GOT3 (cell line): Measurements from ENCODE around the gene GPHA2.

ENCODE experiments used
- DNase-seq: peaks from one replicate; lab custom pipeline; 2025; ENCODE audit warnings: mixed read lengths; lab: John Stamatoyannopoulos, UW

Gene GPHA2

DNA sequence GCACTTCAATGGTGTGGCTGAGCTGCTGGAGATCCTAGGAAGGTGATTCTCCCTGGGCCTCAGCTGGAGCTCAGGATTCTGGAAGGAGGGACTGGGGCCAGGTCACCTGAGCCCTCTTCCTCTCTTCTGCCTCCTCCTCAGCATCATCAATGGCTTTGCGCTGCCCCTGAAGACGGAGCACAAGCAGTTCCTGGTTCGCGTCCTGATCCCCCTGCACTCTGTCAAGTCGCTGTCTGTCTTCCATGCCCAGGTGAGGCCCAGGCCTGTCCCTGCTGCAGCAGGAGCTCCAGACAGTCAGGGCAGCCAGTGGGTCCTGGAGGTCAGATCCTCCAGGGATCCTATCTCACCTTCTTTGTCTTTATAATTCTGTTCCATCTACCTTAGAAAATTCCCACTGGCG lies 5.4 kb downstream of the GPHA2 start:
- no peak for DNase-seq

DNA sequence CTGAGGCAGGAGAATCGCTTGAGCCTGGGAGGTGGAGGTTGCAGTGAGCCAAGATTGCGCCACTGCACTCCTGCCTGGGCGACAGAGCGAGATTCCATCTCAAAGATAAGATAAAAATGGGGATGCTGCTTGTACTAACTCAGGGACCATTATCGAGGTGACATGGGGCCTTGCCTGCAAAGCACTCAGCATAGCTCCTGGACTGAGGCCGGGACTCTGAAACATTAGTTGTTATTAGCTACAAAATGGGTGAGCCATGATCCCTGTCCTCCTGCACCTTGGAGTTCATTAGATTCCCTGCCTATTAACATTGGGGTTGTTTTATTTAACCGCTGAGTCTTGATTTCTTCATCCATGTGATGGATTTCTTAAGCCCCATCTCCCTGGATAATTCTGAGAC lies 6.1 kb downstream of the GPHA2 start:
- no peak for DNase-seq

DNA sequence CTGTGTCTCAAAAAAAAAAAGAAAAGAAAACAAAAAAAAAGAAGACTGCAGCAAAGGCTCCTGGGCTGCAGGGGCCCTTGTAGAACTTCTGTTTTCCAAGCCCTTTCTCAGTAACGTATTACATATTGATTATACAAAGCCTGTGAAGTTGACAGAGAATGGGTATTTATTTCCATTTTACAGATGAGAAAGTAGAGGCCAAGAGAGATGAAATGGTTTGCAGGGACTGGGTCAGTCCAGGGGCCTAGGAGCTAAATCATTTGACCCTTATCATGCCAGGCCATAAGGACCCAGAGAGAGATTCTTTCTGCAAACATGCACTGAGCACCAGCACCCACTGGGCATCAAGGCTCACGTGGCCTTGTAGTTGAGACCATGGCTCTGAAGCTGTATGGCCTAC lies 6.7 kb downstream of the GPHA2 start:
- DNase-seq = no peak

DNA sequence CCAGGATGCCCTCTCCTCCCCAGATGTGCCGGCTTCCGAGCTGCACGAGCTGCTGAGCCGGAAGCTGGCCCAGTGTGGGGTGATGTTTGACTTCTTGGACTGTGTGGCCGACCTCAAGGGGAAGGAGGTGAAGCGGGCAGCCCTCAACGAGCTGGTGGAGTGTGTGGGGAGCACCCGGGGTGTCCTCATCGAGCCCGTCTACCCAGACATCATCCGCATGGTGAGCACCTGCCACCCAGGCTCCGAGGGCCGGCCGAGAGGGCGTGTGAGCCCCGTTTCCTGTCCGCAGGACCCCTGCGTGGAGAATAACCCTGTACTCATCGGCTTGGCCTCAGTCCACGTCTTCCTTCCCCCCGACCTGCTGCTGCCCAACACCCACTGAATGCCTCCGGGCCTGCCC lies 9.0 kb downstream of the GPHA2 start:
- no peak for DNase-seq

DNA sequence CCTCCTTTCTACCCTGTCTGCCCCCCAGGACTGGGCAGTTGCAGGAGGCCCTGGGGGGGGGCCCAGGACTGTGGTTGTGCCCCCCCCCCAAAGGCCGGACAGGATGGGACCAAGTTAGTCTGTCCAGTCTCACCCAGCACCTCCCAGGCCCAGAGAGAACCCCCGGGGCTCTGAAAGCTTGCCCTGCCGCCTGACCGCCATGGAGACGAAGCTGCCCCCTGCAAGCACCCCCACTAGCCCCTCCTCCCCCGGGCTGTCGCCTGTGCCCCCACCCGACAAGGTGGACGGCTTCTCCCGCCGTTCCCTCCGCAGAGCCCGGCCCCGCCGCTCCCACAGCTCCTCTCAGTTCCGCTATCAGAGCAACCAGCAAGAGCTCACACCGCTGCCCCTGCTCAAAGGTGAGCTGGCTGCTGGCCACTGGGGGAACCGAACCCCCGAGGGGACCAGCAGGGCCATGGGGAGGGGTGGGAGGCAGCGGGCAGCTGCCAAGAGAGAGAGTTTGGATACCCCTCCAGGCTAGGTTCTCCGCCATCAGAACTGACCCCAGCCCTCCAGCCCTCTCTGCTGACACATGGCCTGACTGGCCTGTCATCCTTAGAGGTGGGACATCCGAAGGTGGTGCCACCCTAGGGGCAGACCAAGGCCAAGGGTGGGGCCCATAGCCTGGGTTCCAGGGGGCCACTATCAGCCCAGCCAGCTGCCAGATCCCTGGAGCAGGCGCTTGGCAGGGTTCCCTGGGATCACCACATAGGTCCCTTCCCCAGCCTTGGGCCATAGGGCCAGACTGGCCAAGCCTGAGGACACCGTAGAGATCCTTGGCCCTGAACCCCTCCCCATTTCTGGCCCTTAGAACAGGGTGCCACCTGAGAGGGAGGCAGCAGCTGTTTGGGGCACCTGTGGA lies 9.9 kb downstream of the GPHA2 start:
- DNase-seq = no peak

DNA sequence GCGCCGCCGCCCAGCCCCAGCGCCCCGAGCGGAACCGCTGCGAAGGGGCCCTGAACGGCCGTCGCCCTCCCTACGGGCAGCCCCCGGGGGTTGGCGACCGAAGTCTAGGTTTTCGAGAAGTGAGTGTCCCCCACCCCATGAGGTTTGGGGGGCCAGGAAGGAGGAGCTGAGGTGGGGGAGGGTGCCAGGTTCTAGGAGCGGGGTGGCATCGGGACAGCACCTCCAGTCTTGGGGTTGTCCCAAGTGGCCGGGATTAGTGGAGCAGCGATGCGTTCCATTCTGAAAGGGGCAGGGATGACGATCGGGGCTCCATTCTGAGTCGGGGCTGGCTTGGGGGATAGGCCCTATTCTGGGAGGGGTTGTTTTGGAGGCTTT lies 10.8 kb downstream of the GPHA2 start:
- no peak for DNase-seq

DNA sequence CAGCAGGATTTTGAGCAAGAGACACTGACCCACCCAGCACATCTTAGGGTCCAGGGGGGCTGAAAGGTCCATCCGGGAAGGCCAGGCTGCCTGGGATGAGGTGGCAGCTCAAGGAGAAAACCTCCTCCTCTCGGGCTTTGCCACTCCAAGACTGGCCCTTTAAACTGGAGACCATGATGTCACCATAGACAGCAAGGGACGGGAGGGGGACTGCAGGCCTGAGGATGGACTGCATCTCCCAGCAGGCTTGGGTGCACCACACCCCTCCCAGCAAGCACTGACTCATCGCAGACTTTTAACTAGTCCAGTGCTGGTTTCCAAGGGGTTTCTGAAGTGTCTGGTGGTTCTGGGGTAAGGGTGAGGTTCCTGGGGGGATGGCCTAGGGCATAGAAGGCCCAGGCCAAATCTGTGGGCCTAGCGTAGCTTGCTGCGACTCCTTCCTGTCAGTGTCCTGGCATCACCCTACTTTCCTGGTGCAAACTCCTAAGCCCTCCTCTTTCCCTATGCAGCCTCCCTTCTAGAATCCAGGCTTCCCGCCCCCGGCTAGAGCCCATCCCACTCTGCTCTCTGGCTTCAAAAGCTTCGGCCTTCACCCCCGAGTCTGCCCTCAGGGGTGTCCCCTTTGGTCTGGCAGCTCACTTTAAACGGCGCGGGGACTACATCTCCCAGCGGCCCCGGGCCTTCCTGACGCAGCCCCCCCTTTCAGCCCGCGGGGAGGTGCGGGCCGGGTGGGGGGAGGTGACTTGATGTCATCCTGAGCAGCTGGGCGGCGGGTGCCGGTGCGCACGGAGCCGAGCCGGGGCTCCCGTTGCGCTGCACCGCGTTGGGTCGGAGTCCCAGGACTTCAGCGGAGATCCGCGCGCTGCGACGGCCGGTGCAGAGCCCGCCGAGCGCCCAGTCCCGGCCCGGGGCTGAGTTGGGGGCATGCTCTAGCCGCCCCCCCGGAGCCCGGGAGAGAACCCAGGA lies 11.5 kb downstream of the GPHA2 start, which contains the start of gene PPP2R5B:
Gene PPP2R5B, plus strand, starts transcription at position 746 of the 966 bp plus-strand sequence. CDS start 1,046 bp downstream, outside the sequence.
- no peak for DNase-seq

DNA sequence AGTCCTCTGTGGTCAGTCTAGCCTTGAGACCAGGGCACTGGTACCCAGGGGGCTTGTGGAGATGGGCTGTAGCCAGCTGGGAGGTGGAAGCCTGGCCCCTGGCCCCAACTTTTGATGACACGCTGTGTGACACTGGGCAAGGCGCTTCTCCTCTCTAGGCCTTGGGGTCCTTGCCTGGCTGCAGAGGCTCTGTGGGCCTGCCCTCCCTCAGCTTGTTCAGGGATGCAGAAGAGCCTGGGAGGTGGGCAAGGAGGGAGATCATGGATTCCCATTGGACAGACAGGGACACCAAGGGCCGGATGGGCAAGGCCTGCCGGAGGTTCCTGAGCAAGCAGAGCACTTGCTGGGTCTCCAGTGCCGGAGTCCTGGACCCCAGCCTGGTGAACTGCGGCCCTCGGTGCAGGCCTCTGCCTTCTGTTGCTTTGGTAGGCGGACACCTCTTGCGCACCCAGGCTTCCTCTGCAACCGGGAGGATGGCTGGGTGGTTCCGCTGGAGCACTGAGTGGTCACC lies 12.5 kb downstream of the GPHA2 start:
- no peak for DNase-seq

DNA sequence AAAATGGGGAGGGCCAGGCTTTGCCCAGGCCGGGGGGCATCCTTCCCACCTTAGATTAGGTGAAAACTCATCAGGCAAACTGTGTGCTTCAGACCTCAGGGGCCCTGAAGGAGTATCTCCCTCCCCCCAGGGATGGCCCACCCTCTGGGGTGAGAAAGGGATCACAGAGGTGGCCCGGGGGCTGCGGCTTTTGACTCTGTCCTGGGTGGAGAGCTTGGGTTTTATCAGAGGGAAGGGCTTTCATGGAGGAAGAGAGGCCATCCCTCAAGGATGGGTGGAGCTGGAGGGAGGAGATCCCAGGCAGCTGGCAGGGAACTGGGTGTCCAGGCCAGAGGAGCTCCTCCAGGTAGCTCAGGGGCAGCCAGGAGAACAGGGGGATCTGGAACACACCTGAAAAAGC lies 14.3 kb downstream of the GPHA2 start:
- no peak for DNase-seq

DNA sequence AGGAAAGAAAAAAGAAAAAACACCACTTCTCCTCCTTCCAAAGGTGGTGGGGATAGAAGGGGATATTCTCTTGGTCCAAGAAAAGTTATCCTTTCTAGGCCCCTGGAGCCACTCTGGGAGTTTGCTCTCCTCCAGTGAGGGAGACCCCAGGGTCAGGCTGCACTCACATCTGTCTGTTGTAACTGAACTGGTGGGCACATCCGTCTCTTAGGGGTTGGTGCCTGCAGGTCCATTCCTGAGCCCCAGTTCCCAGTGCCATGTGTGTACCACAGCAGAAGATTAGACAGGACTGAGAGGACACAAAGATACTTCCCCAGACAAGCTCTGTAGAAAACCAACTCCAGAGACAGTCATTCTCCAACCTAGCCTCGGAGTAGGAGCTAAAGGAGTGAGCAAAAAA lies 15.6 kb downstream of the GPHA2 start:
- no peak for DNase-seq

DNA sequence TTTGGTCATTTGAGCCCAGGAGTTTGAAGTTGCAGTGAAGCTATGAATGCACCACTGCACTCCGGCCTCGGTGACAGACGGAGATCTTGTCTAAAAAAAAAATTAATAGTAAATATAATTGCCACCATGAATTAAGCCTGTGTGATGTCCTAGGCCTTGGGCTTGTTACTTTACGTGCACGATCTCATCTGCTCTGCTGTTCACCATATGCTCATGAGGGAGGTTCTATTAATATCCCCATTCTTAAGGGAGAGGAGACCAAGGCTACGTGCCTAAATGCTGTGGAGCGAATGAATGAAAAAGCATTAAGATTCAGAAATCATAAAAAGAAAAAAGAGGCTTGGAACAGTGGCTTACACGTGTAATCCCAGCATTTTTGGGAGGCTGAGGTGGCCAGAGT lies 16.1 kb downstream of the GPHA2 start:
- no peak for DNase-seq

DNA sequence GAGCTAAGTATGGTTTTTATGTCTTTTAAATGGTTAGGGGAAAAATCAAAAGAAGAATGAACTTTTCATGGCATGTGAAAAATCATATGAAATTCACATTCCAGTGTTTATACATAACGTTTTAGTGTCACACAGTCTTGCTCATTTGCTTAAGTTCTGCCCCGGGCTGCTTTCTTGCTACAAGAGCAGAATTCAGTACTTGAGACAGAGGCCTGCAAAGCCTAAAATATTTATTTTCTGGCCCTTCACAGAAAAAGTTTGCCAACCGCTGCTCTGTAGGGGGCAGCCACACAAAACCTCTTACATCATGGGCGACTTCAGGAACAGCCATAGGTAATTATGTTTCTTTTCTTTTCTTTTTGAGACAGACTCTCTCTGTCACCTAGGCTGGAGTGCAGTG lies 17.7 kb downstream of the GPHA2 start:
- DNase-seq = no peak

DNA sequence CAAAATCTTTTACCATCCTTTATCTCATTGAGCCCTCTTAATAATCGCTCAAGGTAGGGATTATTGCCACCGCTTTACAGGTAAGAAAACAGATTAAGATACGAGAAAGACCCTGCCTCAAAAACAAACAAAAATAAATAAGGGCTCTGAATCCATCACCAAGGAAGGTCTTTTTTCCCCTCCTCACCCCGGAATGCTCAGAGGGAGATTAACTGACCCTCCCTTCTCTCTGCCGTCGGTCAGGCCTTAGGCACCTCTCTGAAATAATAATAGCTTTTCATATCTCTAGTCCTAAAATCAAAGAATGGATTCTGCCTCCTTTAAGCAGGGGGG lies 18.1 kb downstream of the GPHA2 start:
- no peak for DNase-seq

DNA sequence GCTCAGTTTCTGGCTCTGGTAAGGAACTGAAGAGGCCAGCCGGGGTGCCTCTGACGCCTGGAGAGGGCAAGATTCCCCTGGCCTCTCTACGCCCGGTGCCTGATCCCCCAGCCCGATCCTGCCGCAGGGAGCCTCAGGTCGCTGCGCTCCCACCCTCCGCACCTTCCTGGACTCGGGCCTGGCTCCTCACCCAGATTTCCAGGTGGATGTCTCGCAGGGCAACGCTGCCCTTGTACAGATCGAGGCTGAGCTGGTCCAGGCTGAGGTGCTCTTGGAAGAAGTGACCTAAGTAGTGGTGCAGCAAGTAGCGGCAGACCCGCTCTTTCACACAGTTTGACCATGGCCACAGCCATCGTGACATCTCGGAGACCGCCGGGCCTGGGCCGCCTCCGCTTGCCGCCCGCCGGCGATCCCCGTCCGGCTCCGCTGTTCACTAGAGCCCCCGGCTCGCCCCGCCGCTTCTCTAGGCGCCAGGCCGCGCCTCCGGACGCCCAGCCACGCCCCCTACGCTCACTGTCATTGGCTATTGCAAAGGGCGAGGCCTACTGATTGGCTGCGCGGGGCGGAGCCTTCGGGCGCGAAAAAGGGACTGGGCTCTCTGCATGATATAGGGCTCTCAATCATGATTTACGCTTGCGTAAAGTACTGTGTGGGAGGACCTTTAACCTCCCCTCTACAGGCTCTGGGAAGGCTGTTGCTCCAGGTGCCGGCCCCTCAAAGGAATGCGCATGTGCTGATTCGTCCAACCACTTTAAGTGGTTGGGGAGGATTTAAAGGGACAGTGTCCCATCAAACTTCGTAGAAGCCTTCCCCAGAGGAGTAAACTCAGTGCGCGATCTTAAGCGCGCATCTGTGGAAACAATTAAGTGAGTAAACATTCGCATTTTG lies 18.7 kb downstream of the GPHA2 start, which contains the start of gene ATG2A:
Gene ATG2A, minus strand, starts transcription at position 435 of the 888 bp plus-strand sequence. Its CDS starts 74 bp downstream, at position 361.
- peak; percentile 73 for DNase-seq

DNA sequence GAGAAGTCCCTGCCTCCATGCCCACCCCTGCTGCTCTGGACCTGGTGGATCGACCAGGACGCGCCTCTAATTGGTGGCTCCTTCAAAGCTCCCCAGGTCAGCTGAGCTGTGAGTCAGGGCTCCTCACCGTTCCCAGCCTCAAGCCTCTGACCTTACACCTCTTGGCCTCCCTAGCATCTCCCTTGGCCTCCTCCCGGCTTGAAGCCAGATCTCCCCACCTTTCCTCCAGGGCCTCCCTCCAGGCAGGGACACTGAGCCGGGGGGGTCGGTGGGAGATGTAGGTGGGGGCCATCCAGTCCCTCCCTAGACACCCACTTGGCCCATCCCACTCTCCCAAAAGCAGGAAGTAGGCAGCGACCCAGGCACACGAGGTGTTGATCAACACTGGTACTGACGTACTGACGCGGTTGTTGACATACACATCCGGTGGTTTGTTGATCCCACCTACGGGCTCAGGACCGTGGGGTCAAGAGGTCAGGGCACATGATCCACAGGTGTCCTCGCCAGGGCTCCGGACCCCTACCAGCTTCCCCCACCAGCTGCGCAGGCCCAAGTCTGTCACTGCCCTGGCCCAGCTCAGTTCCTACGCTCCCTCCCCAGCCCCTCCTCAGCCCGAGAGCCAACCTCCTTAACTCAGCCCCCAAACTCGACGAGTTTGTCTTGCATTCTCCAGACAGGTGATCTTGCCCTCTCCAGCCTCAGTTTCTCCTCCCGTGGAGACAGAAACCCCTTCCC lies 19.5 kb downstream of the GPHA2 start:
- DNase-seq = no peak

DNA sequence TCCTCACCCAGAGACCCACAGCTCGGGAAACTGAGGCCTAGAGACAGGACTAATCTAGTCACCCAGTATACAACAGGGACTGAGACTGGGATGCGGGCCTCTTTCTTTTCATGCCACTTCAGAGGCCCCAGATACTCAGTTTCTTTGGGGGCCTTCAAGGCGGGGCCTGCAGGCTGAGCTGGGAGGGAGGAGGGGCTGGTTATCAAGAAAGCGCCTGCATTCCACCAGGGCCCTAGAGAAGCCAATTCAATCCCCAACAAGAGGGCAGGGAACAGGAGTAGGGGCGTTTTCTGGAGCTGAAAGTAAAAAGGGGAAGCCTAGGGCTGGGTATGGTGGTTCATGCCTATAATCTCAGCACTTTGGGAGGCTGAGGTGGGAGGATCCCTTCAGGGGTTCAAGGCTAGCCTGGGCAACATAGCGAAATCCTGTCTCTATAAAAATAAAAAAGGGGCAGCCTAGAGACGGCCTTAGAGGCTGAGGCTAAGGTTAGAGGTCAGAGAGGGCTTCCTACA lies 20.3 kb downstream of the GPHA2 start:
- no peak for DNase-seq

DNA sequence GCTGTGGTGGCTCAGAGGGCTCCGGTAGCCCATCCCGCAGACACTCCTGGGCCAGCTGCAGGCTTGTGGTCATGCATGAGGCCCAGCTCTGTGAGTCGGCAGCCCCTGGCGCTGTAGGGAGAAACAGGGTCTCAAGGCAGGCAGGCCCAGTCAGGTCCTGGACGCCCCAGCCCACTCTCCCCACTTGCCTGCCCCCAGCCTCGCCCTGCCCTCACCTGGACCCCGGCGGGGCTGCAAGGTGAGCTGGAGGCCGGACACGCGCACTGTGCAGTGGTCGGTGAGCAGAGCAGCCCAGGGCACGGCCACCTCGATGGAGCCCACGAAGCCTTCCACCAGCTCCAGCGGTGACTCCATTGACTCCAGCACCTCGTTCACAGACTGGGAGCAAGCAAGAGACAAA lies 21.6 kb downstream of the GPHA2 start:
- DNase-seq = no peak

DNA sequence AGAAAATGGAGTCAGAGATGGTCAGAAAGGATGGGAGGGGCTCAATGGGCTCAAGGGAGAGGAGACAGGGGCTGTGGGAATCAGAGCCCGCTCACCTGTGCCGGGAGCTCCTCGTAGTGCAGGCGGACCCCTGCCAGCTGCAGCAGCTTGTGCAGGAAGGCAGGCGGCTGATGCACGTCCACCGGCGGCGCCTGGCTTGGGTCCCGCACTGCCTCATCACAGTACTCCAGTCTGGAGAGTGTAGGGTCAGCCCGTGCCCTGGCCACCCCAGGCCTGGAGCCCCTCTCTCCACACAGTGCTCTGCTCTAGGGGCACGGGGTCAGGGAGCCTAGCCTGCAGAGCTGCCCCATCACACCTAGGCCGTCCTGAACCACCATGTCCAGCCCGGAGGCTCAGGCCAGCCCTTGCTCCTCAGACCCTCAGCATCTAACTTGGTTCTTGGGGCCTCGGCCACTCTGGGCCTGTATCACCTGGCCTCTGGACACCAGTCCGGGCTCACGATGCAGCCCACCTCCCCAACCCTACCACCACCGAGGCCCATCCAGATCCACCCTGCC lies 22.4 kb downstream of the GPHA2 start:
- DNase-seq = no peak

DNA sequence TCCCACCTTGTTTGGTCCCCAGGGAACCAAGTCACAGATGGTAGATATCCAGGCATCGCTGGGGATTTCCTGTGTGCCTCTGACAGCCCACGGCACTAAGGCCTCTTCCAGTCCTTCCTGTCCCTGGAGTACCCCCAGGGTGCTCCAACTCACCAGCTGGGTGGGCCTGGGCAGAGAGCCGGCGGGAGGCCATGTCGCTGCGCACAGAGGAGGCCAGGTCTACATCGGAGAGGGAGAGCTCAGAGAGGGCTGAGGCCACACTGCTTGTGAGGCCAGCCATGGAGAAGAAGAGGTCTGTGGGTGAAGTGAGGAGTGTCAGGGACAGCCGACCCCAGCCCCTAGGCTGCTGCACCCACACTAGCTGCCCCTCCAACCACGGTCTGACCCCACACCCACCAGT lies 24.0 kb downstream of the GPHA2 start:
- no peak for DNase-seq

DNA sequence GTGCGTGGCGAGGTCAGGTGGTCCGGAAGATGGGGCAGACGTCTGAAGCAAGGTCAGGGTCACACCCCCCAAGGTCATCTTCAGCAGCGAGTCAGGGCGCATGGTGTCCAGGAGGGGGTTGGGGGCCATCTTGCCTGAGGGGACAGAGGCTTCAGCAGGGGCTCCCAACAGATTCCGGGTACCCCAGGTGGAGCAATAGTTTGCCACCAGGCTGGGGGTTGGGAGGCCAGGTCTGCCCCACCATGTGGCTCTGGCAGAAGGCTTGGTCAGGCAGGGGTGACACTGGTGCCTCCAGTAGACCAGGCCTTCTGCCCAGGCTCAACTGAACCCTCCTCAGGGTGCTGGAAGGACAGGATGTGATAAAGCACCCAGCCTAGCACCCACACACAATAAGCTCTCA lies 24.6 kb downstream of the GPHA2 start:
- no peak for DNase-seq
